HG03342 (cell line): Measurements from ENCODE around the gene CACNA1H.

Experiments used
- ATAC-seq: cut with Tn5 transposase; IDR thresholded peaks from one replicate; pipeline ENCODE4 v1.9.1; 2021; ENCODE audit warnings: mild to moderate bottlenecking, moderate library complexity; ENCODE audit not compliant: unreplicated experiment

CACNA1H gene

DNA sequence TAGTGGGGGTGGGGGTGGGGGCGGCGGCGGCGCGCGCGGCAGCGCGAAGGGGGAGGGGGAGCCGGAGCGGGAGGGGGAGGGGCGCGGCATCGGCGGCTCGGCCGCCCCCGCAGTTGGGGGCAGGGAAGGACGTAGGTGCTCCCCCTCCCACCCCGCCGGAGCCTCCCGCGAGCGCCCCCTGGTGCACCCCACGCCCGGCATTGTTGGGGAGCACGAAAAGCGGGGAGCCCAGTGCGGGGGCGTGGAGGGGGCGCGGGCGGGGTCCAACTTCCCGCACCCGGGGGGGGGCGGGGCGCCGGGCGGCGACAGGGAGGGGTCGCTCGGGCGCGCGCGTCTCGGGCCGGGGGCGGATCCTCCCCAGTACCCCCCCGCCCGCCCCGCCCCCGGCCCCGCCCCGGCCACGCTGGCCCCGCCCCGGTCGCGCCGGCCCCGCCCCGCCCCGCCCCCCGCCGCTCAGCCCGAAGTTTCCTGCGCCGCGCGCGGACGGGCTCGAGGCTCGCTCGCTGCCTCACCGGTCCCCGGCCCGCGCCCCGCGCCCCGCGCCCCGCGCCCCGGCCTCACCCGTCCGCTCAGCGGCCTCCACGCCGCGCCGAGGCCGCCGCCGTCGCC lies at the start of gene CACNA1H:
Gene CACNA1H, plus strand, starts transcription at position 456 of the 609 bp plus-strand sequence. CDS start 632 bp downstream, outside the sequence.
- ATAC-seq, result no peak

DNA sequence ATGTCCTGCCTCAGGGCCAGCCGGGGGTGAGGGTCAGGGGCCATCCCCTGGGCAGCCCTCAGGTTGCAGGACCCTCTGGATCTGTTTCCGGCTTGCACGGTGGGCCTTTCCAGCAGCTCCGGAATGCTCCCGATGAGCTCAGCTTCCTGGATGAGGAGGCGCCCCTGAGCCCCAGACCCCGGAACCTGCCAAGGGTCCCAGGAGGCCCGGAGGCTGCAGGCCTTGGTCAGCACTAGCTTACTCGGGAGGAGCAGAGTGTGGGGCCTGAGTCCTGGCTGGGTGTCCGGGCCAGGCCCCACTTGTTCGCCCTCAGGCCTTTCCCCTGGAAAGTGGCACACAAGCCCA lies 49.3 kb upstream of the CACNA1H start:
- no peak for ATAC-seq

DNA sequence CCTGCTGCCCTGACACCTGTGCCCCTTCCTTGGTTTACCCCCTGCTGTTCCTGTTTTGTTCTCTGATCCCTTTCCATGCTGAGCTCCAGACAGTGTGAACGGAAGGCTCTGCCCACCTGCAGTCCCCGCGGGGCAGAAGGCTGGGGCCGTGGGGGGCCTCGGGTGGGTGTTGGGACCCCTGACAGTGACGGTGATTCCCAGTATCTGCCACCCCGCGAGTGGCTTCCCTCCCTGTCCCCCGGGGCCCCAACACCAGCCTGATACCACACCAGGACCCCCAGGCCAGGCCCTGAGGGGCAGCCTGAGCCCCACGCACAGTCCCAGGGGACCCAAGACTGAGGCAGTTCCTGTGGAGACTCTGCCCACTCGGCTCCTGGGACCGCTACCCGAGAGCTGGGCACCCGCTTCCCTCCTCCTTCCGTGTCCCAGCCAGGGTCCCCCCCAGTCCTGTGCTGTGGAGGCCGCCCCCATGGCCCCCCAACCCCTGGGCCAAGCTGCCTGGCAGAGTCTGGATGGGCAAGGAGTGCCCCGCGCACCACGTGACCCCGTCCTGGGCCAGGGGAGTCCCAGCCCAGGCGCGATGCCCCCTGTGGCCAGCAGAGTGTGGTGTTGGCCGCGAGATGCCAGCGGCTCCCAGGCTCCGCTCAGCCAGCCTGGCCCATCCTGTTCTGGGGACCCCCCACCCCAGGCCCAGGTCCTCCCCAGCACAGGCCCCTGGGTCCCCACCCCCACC lies 46.9 kb upstream of the CACNA1H start:
- ATAC-seq, result no peak

DNA sequence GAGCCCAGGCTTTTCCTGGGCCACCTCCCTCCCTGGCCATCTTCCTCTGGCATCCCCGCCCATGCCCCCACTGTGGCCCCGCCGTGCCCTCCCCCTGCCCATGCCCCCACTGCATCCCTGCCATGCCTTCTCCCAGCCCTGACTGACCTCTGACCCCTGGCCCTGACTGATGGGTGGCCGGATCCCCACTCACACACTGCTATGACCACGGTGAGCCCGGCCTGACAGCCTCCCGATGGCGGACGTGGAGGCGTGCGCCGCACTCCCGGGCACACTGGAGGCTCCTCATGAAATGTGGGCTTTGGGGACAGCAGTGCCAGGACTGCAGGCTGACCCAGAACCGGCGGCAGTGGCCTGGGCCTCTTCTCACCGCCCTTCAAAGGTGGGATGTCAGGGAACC lies 46.2 kb upstream of the CACNA1H start:
- ATAC-seq, result no peak

DNA sequence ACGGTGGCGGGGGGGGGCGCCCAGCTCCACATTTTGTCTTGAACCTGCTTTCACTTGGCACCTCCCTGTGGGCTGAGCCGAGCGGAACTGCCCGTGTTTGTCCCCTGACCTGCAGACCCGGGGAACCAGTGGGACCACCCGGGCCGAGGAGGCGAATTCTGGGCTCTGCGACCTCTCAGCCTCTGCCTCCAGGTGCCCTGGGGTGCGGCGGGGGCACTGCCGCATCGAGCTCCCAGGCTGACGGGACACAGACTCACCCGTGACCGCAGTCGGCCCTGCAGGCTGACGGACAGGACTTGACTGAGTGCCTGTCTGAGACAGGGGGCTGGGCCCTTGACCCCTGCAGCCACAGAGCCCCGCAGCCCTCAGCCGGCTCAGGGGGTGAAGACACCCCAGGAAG lies 45.8 kb upstream of the CACNA1H start:
- ATAC-seq, result no peak

DNA sequence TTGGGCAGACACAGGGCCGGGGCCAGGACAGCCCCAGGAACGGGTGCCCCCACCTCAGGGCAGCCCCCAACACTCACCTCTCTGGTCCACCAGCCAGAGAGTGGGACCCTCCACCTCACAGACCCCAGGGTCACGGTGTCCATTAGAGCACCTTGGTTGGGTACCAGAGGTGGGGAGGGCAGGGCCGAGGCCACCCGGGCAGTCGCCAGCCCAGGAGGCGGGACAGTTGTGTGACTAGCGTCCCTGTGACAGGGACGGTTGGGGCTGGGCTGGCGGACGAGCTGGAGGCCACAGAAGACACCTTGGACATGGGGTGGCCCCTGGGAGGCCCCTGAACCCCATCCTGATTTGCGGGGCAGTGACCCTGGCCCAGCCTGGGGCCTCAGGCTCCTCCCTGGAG lies 45.2 kb upstream of the CACNA1H start:
- no peak for ATAC-seq

DNA sequence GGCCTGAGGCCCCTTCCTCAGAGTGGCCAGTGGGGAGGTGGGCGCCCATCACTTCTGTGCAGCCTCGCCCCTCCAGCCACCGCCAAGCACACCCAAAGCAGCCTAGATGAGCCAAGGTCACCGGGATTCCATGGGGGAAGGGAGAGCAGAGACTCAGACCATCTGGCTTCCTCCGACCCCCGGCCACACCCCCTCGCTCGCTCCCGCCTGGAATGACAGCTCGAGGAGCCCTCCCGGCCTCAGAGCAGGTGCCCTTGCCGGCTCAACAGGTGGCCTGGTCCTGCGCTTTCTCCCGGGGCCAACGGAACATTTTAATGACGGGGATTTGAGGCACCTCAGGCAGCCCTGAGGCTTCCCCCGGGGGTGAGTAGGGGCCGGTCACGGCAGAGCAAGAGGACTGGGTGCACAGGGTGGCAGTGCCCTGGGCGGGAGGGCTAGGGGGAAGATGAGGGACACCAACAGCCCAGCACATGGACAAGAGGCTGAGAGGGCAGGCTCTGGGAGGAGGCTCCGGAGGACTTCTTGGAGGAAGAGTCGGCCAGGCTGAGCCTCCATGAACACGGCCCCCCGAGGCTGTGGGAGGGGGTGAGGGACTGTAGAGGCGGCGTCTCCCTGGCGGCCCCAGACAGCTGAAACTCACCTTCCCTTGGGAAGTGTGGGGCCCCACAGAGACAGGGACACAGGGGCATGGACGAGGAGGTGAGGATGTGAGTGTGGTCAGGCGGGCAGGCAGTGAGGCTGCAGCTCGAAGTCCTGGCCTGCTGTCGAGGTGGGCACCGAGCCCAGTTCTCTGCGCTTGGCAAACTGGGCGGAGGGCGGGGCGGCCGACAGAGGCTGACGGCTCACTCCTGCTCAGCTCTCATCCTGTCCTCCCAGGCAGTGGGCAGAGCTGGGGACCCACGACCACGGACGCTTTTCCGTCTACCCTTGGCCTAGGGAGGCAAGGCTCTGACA lies 44.3 kb upstream of the CACNA1H start:
- ATAC-seq, result no peak

DNA sequence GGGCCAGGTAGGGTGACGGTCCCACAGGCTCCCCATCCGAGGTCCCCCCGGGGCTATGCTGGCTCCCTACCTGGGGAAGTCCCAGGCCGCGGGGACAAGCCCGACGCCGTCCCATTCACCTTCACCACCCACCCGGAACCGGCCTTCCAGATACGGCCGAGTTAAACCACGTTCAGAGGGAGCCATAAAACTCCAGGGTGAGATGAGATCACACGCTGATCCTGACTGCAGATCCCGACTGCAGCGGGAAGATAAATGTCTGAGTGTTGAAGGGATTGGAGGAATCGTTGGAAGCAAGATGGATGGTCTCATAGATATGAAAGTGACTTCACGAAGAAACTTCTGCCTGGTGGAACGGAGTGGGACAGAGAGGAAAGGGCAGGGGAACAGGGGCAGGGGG lies 43.3 kb upstream of the CACNA1H start:
- no peak for ATAC-seq

DNA sequence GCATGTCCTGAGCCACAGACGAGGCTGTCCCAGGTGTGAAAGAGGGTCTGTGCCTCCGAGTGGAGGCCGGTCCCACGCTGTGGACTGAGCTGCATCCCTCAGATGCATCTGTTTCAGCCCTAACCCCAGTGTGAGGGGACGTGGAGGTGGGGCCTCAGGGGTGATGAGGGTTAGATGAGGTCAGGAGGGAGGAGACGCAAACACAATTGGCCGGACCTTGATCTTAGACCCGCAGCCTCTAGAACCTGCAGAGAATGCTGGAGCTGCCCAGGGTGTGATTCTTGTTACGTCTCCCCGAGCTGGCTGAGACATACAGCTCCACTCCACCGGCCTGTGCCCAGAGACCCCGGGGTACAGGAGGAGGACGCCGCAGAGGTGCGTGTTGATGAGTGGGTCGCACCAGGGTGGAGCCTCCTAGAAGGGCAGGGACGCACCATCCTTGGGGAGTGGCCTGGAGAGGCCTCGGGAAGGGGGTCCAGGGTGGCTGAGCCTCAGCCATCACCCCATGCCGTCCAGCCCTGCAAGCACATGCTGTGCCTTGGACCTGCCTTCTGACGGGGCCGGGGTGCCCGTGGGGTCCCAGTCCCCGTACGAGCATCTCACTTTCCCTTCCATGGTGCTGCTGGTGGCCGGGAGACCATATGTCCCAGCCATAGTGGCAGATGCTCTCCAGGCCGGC lies 40.3 kb upstream of the CACNA1H start:
- ATAC-seq, result no peak

DNA sequence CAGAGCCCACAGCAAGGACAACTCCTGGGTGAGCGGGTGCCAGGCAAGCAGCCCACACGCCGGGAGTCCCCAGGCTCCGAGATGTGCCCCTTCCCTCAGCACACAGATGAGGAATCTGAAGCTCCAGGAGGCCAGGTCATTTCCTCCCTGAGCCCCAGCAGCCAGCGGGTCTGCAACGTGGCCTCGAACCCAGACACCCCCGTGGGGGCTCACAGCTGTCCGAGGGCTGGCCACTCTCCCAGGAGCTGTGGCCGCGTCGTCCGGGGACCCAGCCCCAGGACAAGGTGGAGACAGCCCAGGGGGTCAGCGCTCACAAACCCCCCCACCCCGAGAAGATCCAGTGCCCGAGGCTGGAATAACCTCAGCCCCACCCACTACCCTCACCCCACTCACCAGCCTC lies 39.4 kb upstream of the CACNA1H start:
- ATAC-seq, result no peak

DNA sequence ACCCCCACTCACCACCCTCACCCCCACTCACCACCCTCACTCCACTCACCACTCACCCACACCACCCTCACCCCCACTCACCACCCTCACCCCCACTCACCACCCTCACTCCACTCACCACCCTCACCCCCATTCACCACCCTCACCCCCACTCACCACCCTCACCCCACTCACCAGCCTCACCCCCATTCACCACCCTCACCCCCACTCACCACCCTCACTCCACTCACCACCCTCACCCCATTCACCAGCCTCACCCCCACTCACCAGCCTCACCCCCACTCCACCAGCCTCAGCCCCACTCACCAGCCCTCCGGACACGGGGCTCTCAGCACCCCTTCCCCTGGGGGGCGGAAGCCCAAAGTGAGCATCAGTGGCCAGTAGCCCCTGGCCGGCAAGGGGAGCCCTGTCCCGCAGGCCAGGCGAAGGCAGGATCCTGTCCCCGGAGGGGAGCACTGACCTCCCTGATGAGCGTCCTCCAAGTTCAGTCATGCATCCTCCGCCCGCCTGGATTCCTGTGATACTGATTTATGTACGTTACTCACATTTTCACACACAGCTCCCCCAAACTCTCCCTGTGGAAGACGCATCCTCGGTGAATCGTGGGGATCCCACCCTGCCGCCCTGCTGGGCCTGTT lies 38.9 kb upstream of the CACNA1H start:
- no peak for ATAC-seq

DNA sequence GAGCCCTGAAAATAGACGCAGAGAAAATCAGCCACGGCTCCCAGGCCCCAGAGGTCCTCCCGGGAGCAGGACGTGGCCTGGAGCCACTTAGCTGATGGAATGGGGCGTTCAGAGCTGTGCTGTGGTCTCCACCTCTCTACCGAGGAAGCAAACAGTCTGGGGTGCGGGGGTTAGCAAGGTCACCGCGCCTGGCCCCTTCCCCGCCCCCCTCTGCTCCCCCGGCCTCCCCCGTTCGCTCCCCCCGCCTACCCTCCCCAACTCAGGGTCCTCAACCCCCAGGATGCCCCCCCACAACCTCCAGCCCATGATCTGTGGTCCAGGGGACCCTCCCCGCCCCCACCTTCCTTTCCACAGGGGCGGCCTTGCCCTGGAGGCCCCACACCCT lies 36.2 kb upstream of the CACNA1H start:
- no peak for ATAC-seq

DNA sequence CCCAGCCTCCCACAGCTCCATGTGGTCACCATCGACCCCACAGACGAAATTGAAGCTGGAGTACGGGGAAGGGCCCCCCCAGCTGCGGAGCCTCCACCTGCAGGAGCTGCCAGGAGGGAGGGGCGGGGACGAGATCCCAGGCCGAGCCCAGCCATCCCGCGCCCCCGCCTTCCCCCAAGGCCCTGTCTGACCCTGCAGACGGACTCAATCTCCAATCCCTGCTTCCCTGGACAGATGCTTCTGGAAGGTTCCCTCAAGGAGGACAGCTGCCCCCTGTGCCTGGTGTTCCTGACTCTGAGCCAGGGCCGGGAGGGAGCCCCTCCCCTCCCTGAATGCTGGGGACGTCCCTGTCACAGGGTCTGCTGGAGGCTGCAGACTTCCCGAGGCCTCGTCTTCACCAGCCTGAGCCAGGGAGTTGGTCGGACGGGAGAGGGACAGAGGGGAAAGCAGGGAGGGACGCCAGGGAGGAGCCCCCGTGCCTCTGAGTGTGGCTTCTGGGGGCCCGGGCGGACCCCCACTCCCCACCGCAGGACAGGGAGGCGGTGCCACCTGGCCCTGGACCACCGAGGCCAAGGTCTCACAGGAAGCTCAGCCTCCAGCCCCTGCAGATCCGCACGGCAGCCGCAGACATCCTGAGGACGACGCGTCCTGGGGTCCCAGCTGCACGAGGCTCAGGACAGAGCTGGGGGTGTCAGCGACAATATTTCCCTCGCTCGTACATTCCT lies 35.6 kb upstream of the CACNA1H start:
- no peak for ATAC-seq

DNA sequence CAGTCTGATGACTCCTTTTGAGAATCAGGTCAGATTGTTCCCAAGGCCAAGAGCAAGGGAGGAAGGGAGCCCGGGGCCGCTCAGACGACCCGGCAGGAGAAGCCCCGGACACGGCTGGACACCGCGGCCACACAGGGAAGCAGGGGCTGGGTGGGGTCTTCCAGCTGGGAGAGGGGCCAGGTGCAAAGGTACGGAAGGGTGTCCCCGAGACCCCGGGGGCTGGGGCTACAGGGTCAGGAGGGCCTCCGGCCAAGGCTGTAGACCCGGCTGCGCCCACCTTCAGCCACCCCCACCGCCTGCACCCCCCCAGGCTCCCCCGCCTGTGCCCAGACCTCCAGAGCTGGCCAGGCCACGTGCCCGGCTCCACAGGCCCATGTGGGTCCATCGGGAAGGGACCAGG lies 35.0 kb upstream of the CACNA1H start:
- ATAC-seq, result no peak

DNA sequence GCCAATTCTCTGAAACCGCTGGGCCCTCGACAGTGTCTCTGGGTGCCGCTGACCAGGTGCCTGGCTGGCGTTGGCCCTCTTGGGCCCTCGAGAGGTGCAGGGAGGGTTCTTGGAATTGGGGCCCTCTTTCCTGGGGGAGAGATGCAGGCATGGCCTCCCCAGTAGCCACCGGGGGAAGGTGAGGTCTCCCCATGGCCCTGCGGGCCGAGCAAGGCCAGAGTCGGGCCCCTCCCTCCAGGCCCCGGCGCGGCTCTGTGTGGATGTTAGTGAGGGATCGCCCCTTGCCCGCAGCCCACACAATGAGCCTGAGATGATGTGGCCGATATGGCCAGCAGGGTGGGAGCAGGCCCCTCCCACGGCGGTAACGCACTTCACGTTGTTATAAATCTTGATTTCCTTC lies 33.8 kb upstream of the CACNA1H start:
- ATAC-seq, result no peak

DNA sequence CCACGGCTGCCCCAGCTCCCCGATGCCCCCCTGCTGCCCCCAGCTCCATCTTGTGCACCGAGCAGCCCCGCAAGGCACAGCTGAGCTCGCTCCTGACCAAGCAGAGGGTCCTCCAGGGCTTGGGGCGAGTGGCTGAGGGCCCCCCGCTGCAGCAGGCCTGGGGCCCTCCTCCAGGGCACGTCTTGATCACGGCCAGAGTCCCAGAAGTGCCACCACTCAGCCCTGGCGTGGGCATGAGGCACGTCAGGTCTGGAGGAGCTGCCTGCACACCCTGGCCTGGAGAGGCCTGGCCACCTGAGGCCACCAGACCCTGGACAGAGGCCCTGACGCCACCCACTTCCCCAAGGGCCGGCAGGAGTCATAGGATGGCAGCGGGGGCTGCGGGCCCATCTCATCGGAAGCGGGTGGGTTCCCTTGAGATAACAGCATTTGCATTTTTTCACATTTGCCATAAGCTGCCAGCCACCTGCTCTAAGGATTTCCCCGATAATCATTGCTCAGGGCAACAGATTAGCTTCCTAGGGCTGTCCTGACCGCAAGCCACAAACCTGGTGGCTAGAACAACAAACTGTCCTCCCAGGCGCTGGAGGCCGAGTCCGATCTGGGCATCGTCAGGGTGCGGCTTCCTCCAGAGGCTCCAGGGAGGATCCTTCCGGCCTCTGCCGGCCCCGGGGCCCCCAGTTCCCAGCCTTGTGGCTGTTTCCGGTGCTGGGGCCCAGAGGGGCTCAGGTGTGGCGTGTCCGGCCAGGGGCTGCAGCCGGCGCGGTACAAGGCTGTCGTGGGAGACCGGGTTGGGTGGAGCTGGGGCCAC lies 32.9 kb upstream of the CACNA1H start:
- ATAC-seq, result no peak

DNA sequence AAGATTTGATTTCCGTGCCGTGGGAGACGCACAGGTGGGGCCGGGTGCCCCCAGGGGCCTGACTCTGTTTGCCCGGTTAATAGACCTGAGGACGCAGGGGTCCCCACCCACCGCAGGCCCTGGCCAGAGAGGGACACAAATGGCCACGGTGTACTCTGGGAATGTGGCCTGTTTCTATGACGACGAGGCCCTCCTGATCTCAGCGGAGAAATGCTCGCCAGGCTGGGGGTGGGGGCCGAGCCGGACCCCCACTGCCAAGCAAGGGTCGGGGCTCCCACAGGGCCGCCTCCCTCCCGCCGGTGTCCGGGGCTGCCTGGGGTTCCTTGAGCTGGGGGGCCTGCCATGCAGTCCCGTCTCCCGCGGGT lies 32.3 kb upstream of the CACNA1H start:
- ATAC-seq, result no peak

DNA sequence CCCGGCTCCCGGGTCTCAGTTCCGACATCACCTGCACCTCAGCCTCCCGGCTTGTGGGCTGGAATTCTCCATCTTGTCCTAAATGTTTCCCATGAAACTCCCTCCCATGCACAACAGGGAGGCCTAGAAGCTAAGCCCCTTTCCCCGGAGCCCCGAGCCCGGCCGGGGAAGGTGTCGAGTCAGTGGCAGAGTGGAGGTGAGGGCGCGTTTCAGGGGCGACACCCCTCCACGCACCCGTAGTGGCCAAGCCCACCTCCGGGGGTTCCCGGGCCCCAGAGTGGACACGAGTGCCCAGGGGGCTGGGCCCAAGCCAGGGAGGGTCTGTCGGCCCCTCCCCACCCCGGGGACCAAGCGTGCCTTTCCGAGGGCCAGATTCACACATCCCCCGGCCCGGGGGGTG lies 31.9 kb upstream of the CACNA1H start:
- no peak for ATAC-seq

DNA sequence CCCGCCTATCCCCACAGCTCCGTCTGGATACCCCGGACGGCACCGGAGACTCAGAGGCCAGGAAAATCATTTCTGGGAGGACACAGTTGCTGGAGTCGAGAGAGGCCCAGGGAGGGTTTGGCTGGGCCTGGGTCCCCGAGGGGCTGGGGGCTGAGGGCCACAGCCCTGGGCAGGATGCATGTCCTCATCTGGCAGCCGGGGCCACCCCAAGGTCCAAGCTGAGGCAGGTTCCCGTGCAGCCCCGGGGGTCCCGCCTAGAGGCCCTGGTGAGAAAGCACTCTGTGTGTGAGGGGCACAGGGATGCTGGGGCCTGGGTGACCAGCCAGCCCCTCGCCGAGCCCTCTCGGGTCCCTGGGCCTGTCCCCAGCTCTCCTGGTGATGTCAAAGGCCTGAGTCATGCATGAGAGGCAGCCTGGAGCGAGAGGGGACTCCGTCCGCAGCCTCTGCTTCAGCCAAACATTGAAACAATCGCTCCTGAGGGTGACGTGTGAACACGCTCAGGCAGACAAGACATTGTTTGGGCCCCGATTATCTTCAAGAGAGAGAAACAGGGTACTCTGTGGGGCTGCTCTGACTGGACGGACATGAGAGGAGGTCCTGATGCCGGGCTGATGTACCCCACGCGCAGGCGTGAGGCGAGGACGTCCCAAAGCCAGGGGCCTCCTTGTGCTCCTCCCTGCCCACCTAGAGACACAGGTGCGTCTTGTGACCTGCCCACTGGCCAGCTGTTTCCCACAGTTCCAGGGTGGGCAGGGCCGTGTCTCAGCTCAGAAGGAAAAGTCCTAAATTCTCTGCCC lies 31.1 kb upstream of the CACNA1H start:
- no peak for ATAC-seq
